Measurements from ENCODE around the gene IL22RA1.

Gene IL22RA1

DNA sequence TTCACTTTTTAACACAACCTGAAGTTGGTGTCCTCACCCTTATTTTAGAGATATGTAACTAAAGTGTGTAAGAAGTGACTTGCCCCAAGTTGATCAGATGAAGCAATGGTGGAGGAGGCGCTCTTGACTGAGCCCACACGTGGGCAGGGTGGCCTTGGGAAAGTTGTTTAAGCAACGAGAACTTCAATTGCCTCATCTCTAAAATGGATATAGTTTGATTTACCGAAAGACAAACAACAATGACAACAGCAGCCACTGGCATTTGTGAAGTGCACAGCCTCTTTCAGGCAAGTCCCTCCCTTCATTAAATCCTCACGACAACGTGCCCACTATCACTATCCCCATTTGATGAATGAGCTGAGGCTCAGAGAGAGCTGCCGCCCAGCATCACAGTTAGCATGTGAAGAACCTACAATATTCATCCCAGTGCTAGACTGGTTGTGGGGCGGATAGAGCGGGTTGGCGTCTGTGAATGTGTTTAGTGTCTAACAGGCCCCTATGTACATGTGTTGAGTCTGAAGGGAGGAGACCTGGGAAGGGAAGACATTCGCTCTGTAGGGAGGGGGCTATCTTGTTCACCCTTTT, 3.0 kb downstream of the IL22RA1 start:
- in situ Hi-C loops (cut with HindIII; ENCODE audit: low sequenced_read_pairs), result loop anchor here (10.0 kb wide), 1 partner anchor 75 kb away; no protein-coding TSS in a partner anchor

DNA sequence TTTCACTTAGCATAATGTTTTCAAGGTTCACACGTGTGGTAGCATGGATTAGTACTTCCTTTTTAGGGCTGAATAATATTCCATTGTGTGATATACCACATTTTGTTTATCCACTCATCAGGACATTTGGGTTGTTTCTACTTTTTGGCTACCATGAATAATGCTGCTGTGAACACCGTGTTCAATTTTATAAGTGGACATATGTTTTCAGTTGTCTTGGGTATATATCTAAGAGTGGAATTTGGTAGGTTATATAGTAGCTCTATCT, 3.8 kb downstream of the IL22RA1 start:
- in situ Hi-C loops (cut with HindIII; ENCODE audit: low sequenced_read_pairs), result no loop called here

DNA sequence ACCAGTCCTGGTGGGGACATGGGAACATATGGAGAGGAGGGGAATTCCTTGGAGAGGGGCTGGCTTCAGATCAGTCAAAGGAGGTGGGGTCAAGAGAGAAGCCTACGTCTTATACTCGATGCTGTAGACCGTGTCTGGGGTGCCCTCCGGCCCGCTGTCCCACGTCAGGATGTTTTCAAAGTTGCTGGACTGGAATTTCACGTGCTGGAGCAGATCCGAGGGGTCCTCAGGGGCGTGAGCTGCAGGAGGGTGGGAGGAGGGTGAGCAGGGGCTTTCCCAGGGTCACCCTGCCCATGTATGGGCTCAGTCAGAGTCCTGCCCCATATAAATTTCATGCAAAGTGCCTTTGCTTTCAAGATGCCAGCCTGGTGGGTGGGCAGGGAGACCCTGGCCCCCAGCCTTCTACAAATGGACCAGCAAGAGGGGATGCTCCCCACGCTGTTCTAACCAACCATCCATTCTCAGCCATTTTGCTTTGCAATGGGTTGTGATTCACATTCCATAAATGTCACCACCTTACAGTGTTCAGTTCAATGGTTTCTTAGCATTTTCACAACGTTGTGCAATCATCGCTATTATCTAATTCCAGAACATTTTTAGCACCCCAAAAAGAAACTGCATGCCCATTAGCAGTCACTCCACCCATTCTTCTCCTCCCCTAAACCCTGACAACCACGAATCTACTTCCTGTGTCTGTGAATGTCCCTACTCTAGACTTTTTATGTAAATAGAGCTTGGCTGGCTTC, 4.3 kb downstream of the IL22RA1 start:
- in situ Hi-C loops (cut with HindIII; ENCODE audit: low sequenced_read_pairs), result no loop called here

DNA sequence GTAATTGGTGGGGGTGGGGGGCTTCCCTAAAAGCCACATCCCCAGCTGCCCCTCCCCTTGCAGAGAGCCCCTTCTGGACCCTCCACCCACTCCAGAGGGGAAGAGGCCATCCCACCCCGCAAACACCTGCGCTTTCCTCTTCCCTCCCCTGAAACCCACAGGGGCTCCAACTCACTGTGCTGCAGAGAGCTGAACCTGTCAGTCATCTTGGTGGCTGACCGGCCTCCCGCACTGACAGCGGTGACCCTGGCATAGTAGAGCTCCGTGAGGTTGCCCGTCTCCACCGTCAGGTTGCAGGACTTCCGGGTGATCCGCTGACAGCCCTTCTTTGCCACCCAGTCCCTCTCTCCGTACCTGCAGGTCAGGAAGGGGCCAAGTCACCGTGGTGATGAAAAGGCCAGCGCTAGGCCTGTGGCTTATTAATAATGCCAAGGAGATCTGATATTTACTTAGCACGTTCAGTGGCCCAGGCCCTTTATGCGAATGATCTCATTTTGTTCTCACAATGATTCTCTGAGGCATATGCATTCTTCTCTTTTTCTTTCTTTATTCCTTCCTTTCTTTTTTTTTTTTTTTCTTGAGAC, 5.9 kb downstream of the IL22RA1 start:
- in situ Hi-C loops (cut with HindIII; ENCODE audit: low sequenced_read_pairs), result no loop called here

- in situ Hi-C loops (cut with HindIII; ENCODE audit: low sequenced_read_pairs), result no loop called here
Observed at GRCh38 chr1:24134376-24134775, 8.6 kb downstream of the IL22RA1 start.

GRCh38 chr1:24133819-24134218, 9.1 kb downstream of the IL22RA1 start:
- in situ Hi-C loops (cut with HindIII; ENCODE audit: low sequenced_read_pairs), result no loop called here

- in situ Hi-C loops (cut with HindIII; ENCODE audit: low sequenced_read_pairs), result no loop called here
Observed at GRCh38 chr1:24130385-24130784, 12.6 kb downstream of the IL22RA1 start.

DNA sequence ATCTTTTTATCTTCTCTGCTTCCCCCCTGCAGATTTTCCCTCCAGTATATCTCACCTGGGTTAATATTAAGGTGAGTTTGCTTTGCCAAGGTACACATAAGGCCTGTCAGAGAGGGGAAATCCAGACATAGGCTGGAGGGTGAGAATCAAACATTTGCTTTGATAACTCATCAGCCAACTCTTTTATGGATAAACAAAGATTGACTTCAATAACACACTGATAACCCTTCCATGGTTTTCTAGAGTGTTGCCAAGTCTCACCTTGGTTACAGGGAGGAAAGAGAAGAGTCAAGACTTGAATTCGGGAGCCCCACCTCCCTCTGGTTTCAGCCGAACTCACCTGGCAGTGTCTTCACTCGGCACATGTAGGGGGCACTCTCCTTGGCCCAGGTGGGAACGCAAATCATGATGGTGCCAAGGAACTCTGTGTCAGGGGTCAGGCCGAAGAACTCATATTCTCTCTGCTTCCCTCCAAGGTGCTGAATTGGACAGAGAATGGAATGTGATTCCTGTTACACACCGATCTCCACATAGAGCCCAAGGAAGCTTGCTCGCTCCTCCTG, 15.1 kb downstream of the IL22RA1 start:
- in situ Hi-C loops (cut with HindIII; ENCODE audit: low sequenced_read_pairs), result no loop called here

- in situ Hi-C loops (cut with HindIII; ENCODE audit: low sequenced_read_pairs), result no loop called here
Observed at GRCh38 chr1:24127134-24127800, 15.7 kb downstream of the IL22RA1 start.

GRCh38 chr1:24126672-24127023, 16.3 kb downstream of the IL22RA1 start:
- in situ Hi-C loops (cut with HindIII; ENCODE audit: low sequenced_read_pairs), result no loop called here

DNA sequence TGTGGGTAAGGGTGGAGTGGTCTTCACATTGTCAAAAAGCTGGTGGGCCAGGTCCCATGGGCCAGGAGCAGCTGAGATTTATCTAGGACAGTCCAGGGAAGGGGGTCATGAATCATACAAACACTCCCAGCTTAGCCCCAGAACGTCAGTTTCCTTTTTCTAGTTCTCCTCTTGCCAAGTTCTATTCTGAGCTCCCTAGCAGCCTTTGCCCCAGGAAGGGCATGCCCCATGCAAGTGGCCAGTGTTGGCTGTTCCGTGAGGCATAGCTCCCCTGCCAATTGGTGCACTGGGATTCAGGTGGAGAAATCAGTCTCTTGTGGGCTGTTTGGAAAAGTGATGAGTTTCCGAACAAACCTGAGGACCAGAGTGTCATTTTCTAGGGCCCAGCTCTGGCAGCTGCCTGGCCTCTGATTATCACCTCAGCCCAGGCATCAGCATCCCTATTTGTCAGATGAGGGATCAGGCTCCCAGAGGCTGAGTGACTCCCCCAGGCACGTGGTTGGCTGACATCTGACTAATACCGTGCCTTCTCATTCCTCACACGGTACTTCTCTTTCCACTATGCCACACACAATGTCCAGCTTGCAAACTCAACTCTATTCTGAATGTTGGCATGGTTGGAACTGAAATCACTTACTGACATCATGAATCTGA, 16.8 kb downstream of the IL22RA1 start:
- in situ Hi-C loops (cut with HindIII; ENCODE audit: low sequenced_read_pairs), result no loop called here

DNA sequence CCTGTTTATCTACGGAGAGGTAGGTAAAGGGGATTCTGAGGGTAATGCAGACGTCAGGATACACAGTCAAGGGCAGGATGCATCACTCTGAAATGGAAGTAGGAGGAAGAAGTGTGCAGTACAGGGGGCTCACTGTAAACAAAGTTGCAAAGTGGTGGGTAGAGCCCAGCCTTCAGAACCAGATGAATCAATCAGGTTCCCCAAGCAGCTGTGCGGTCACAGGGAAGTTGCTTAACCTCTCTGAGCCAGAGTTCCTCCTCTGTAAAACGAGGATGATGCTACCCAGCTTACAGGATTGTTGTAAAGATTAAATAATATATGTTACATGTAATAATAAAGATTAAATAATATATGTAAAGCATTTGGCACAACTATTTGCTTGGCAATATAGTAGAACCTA, 17.5 kb downstream of the IL22RA1 start:
- in situ Hi-C loops (cut with HindIII; ENCODE audit: low sequenced_read_pairs), result no loop called here

- in situ Hi-C loops (cut with HindIII; ENCODE audit: low sequenced_read_pairs), result no loop called here
Observed at GRCh38 chr1:24124980-24125379, 18.0 kb downstream of the IL22RA1 start.

GRCh38 chr1:24123611-24124010, 19.3 kb downstream of the IL22RA1 start:
- in situ Hi-C loops (cut with HindIII; ENCODE audit: low sequenced_read_pairs), result no loop called here

- in situ Hi-C loops (cut with HindIII; ENCODE audit: low sequenced_read_pairs), result no loop called here
Observed at GRCh38 chr1:24122776-24123175, 20.2 kb downstream of the IL22RA1 start.

DNA sequence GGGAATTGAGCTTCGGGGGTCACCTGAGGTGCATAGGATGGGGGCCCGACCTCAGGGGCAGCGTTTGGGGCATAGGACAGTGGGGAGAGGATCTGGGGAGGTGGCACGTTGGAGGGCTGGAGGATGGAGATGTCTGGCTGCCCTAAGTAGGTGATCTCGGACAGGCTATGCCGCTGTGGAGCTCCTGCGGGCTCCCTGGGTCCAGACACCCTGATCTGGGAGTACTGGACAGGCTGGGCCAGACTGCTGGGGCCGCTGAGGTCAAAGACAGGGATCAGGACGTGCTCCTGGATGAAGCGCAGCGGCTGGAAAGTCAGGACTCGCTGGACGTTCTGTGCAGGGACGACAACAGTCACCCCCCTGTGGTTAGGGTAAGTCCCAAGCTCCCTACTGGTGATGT, 21.5 kb downstream of the IL22RA1 start:
- in situ Hi-C loops (cut with HindIII; ENCODE audit: low sequenced_read_pairs), result no loop called here

- in situ Hi-C loops (cut with HindIII; ENCODE audit: low sequenced_read_pairs), result no loop called here
Observed at GRCh38 chr1:24120965-24121364, 22.0 kb downstream of the IL22RA1 start.

- in situ Hi-C loops (cut with HindIII; ENCODE audit: low sequenced_read_pairs), result loop anchor here (5.0 kb wide), 1 partner anchor 38 kb away; no protein-coding TSS in a partner anchor
Observed at GRCh38 chr1:24119859-24120756, 22.8 kb downstream of the IL22RA1 start.

DNA sequence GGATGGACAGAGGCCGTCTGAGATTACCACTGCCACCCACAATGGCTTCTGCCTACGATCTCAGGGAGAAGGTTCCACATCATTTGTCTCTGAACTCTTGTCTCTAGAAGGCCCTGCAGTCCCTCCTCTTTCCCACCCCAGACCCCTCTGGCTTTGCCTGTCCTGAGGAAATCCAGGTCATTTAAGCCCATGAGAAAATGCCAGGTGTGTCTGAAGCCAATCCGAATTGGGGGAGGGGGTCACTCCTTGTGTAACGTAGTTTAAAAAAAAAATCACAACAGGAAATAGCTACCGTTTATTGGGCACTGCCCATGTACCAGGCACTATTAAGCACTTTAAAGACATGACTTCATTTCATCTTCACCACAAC, 23.5 kb downstream of the IL22RA1 start:
- in situ Hi-C loops (cut with HindIII; ENCODE audit: low sequenced_read_pairs), result loop anchor here (5.0 kb wide), 1 partner anchor 37 kb away; no protein-coding TSS in a partner anchor
